ENCODE measurements around the gene DMBX1.

GRCh38 chr1:46464915-46465314, 24.7 kb upstream of the DMBX1 start:
- TF ChIP-seq CTCF (IDR thresholded peaks at IDR 0.05 in 8 of 11, conservative IDR thresholded peaks at IDR 0.05 in 3 of 11) (no peak), POLR2A (IDR thresholded peaks at IDR 0.05) (no peak), POLR2AphosphoS5 (IDR thresholded peaks at IDR 0.05) (no peak)
